Measurements from ENCODE around the gene HIPK1.

Gene HIPK1

DNA sequence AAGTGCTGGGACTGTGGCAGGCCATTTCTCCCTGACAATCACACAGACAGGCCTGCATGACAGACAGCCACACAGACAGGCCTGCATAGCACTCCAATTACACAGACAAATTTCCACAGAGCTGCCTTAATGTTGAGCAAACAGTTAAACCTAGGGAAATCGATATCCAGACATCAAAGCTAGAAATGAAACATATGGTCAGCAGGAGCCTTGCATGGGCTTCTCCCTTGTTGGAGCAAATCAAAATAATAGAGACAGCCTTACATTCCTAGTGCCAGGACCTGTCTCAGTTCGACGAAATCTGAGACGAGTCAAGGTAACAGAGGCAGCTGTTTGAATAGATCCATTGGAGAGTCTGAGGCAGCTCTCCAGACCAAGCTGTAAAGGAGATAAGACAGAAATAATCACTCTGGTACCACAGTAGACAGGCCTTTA is 92.6 kb downstream of the HIPK1 start:
- DNase-seq = no peak

DNA sequence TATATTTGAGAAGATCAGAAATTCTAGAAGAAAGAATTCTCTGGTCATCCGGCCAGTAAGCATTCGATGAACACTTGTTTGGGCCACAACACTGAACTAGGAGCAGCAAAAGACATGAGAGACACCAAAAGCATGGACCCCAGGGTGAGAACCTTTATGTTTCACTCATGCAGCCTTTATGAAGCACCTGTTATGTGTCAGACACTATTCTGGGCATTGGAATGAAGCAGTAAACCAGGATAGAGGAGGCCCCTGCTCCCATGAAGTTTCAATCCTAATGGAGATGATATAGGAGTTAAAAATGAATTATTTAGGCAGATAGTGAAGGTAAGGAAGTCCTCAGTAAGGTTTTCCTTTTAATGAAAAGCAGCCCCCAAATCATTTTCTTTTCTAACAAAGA is 93.8 kb downstream of the HIPK1 start:
- DNase-seq = no peak

DNA sequence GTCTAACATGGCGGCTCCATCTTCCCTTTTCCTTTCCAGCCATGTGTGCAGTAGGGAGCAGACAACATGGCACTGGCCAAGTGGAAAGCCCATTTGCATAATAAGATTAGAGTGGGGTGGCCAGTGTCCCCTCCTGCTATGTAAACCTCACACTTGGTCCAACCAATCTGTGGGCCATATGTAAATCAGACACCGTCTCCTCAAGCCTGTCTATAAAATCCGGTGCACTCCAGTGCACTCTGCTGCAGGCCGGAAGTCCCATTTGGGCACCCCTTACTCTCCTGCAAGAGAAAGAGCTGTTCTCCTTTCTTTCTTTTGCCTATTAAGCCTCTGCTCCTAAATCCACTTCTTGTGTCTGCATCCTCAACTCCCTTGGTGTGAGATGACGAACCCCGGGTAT is 94.3 kb downstream of the HIPK1 start:
- peak; percentile 37 for DNase-seq

DNA sequence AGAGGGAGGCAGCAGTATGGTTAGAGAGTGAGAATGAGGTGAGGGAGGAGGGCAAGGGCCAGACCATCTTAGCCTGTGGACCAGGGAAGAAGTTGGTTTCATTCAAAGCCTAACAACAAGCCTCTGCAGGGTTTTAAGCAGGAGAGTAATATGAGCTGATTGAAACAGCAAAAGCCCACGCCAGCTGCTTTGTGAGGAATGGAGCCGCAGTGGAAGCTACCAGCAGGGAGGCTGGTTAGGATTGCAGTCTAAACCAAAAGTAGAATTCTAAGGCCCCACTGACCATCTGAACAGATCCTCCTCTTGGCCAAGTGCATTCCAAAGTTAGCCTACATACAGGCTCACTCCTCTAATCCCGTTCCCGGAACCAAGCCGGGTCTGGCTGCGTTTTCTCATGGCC is 94.9 kb downstream of the HIPK1 start:
- DNase-seq = no peak

DNA sequence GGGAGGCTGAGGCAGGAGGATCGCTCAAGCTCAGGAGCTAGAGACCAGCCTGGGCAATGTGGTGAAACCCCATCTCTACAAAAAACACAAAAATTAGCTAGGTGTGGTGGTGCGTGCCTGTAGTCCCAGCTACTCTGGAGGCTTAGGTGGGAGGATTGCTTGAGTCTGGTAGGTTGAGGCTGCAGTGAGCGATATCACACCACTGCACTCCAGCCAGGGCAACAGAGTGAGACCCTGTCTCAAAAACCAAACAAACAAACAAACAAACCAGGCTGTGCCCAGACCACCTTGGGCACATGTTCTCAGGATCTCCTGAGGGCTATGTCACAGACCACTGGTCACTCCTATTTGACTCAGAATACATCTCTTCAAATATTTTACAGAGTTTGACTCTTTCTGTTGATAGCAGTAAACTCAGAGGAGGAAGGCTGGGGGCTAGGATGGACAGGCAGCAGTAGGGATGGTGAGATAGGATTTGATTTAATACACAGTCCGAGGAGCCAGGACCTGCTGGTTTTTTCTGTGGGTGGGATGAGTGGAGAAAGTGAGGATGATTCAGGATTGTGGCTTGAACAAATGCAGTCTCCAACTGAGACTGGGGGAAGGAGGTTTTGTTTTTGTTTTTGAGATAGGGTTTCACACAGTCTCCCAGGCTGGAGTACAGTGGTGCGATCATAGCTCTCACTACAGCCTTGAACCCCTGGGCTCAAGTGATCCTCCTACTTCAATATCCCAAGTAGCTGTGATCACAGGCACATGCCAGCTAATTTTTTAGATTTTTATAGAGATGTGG is 96.7 kb downstream of the HIPK1 start:
- no peak for DNase-seq

DNA sequence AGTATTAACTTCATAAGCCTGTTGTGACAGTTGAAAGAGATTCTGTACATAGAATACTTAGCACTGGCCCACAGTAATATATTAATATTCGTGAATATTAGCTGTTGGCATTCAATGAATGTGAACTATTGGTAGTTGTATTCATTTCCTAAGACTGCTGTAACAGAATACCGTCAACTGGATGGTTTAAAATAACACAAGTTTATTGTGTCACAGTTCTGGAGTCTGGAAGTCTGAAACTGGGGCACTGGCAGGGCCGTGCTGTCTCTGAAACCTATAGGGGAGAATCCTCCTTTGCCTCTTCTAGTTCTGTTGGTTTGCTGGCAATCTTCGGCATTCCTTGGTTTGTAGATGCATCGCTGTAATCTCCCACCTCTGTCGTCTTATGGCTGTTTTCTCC is 97.7 kb downstream of the HIPK1 start:
- no peak for DNase-seq
